Osteoblast (primary cell): ENCODE measurements around the gene CCBE1. TPM values are rescaled to one million over a fixed set of nuclear protein-coding genes. Genes with fewer than 3 reads are reported as not detected.

ENCODE experiments used
- DNase-seq: peaks from one replicate; pipeline ENCODE4 v3.0.0; 2011; ENCODE audit warnings: low spot score, mixed read lengths; ENCODE audit not compliant: insufficient read length; ENCODE audit errors: missing footprints
- H2AFZ ChIP-seq: 2 replicates; pipeline ENCODE4 v1.6.0; 2011; ENCODE audit warnings: mild to moderate bottlenecking, low read length
- H3K27ac ChIP-seq: 2 replicates; pipeline ENCODE4 v1.5.1; 2011; ENCODE audit warnings: mild to moderate bottlenecking, low read depth, low read length, moderate library complexity
- H3K27me3 ChIP-seq: 2 replicates; pipeline ENCODE4 v1.6.0; 2012; ENCODE audit warnings: mild to moderate bottlenecking, control low read depth, inconsistent platforms, low read length, moderate library complexity; ENCODE audit not compliant: insufficient read depth
- H3K36me3 ChIP-seq: 2 replicates; pipeline ENCODE4 v1.5.1; 2011; ENCODE audit warnings: mild to moderate bottlenecking, low read length, control low read depth, moderate library complexity; ENCODE audit not compliant: insufficient read depth
- H3K4me1 ChIP-seq: 2 replicates; pipeline ENCODE4 v1.5.1; 2011; ENCODE audit warnings: mild to moderate bottlenecking, low read length, control low read depth, moderate library complexity; ENCODE audit not compliant: insufficient read depth
- H3K4me2 ChIP-seq: 2 replicates; pipeline ENCODE4 v1.6.0; 2011; ENCODE audit warnings: mild to moderate bottlenecking, low read length; ENCODE audit not compliant: insufficient read depth
- H3K4me3 ChIP-seq: fragments of 200-600 bp; sonication (generic); 3 replicates; pipeline ENCODE4 v1.5.1; 2012; ENCODE audit warnings: mild to moderate bottlenecking, low read length, inconsistent platforms; ENCODE audit not compliant: insufficient read depth
- H3K79me2 ChIP-seq: 2 replicates; pipeline ENCODE4 v1.6.0; 2012; ENCODE audit warnings: mild to moderate bottlenecking, low read length, control low read depth, inconsistent platforms; ENCODE audit not compliant: insufficient read depth
- H3K9me3 ChIP-seq: 2 replicates; pipeline ENCODE4 v1.5.1; 2011; ENCODE audit warnings: low read depth, low read length, control low read depth
- H4K20me1 ChIP-seq: 2 replicates; pipeline ENCODE4 v1.6.0; 2012; ENCODE audit warnings: mild to moderate bottlenecking, low read length, control low read depth; ENCODE audit not compliant: insufficient read depth
- CTCF ChIP-seq: IDR thresholded peaks from 2 replicates; pipeline ENCODE4 v1.5.1; 2011; ENCODE audit warnings: mild to moderate bottlenecking, low read depth, low read length, moderate library complexity; ENCODE audit errors: extremely low read depth
- total RNA-seq: library from RNA; depleted of rRNA; stranded (reverse); fragments of >200 nt; gene quantifications from 2 replicates; pipeline ENCODE4 v1.2.3, GENCODE V29; 2012

Gene CCBE1
- total RNA-seq, 1 donor: 51.4 TPM

DNA sequence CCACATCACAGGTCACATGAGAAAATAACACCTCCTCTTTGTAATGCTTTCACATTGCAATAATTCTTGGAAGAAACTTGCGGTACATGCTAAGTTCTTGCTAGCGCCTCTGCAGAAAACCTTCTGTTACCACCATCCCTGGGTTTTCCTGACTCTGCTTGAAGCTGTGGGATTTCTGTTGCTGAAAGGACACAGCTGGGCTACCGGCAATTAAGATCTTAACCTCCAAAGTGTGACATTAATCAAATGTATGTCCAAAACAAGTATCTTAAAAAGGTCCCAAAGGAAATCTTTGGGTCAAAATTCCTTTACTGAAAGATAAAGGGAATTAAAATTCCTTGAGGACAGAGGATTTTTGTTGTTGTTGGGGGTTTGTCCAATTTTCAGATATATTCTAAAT is 7.5 kb downstream of the CCBE1 start:
- no peak for DNase-seq
- peaks cover 33% of the 10 kb centered on the region for H3K4me1 ChIP-seq

DNA sequence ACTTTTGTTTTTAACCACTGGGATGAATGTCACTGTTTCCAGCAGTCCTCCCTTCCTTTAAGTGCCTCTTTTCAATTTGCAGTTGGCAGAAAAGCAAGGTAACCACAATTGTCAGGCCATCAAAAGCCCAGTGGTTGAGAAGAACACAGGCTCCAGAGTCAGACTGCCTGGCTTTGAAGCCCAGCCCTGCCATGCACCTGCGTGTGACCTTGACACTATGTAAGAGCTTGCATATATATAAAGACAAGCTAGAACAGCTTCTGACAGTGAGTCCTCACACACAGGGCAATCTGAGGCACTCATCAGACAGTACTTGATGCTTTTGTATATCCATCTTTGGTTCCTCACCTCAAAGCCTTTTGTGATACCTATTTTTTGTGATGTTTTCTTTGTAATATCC is 11.0 kb downstream of the CCBE1 start:
- no peak overlapping the region for H3K4me2 ChIP-seq
- H2AFZ ChIP-seq: no peak overlapping the region
- no peak overlapping the region for H3K27ac ChIP-seq
- no peaks in the 10 kb centered on the region for H3K27me3 ChIP-seq
- peaks cover 30% of the 10 kb centered on the region for H3K4me1 ChIP-seq
- no peak for DNase-seq
- peaks cover 3% of the 10 kb centered on the region for H3K36me3 ChIP-seq
- no peaks in the 10 kb centered on the region for H3K9me3 ChIP-seq
- peaks cover 6% of the 10 kb centered on the region for H4K20me1 ChIP-seq
- TF ChIP-seq CTCF: no peak
- no peak overlapping the region for H3K4me3 ChIP-seq
- H3K79me2 ChIP-seq: peaks cover 100% of the 10 kb centered on the region

More for the DNA sequence above, 7.5 kb downstream of the CCBE1 start:
- Histone ChIP-seq H3K27me3 (no peaks in the 10 kb centered on the region), H4K20me1 (no peaks in the 10 kb centered on the region), H3K9me3 (no peaks in the 10 kb centered on the region), H3K36me3 (peaks cover 3% of the 10 kb centered on the region), H2AFZ (no peak overlapping the region), H3K4me3 (no peak overlapping the region), H3K79me2 (peaks cover 97% of the 10 kb centered on the region), H3K4me2 (no peak overlapping the region), H3K27ac (no peak overlapping the region)
- no peak for TF ChIP-seq CTCF

DNA sequence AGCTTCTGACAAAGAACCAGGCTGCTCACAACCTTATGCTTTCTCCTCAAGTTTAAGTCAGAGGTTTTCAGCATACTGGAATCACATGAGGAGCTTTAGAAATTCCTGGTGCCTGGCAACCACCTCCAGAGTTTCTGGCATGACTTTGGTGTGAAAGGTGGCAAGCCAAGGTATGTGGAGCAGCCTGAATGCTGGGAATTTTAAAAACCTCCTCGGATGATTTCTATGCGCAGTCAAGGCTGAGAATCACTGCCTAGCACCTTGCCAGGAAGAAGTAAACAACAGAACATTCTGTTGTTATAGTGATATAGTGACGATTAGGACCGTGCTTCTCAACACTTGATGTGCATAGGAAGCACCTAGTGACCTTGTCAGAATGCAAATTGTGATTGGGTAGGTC is 11.7 kb downstream of the CCBE1 start:
- Histone ChIP-seq H3K27ac (no peak overlapping the region), H3K36me3 (peaks cover 3% of the 10 kb centered on the region), H2AFZ (no peak overlapping the region), H3K4me2 (no peak overlapping the region), H4K20me1 (peaks cover 6% of the 10 kb centered on the region), H3K9me3 (no peaks in the 10 kb centered on the region), H3K4me3 (no peak overlapping the region), H3K4me1 (peaks cover 23% of the 10 kb centered on the region), H3K79me2 (peaks cover 100% of the 10 kb centered on the region), H3K27me3 (no peaks in the 10 kb centered on the region)
- no peak for DNase-seq
- no peak for TF ChIP-seq CTCF

DNA sequence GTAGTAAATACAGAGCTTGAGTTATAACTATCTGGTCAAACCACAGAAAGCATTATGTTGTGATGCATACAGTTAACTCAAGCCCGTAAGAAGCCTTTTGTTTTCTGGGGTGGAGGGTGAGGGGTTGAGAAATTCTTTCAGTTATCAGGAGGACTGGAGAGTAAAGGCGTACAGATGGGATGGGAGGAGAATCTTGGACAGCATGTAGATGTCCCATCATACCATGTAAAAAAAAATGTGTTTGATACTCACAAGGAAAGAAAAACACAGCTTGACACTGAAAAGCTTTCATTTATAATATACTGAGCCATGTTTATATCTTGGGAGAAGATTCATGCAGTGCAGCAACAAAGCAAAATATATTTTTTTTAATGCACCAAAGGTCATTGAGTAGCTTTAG is 12.4 kb downstream of the CCBE1 start:
- Histone ChIP-seq H3K4me2 (no peak overlapping the region), H3K27me3 (no peaks in the 10 kb centered on the region), H3K4me3 (no peak overlapping the region), H3K79me2 (peaks cover 99% of the 10 kb centered on the region), H3K36me3 (peaks cover 3% of the 10 kb centered on the region), H3K9me3 (no peaks in the 10 kb centered on the region), H2AFZ (no peak overlapping the region), H3K4me1 (peaks cover 17% of the 10 kb centered on the region), H4K20me1 (peaks cover 6% of the 10 kb centered on the region), H3K27ac (no peak overlapping the region)
- no peak for TF ChIP-seq CTCF
- DNase-seq: no peak
